ENCODE measurements around the gene RIMS3. TPM values are rescaled to one million over a fixed set of nuclear protein-coding genes. Genes with fewer than 3 reads are reported as not detected.
A peak's percentile ranks its signal among the peaks of the same experiment; 100 is the strongest.

The RIMS3 gene
- total RNA-seq, 1 experiment from 2014 or later = 13.7 TPM

- no peak overlapping the region for H3K56ac ChIP-seq (ENCODE audit: insufficient read length, low read depth, low read length)
- no peak overlapping the region for H3K4me3 Mint-ChIP-seq
- H4K8ac ChIP-seq (replicated peaks; ENCODE audit: insufficient read length, low read depth, low read length) = no peak overlapping the region
- H3K18ac ChIP-seq (ENCODE audit: insufficient read length, low read depth, low read length) = no peak overlapping the region
- no CpG with 5 or more reads among the region's 3 CpGs for WGBS (ENCODE audit: extremely low coverage, insufficient read length, low lambda C conversion rate)
- H3K27ac ChIP-seq (ENCODE audit: insufficient read length, low read depth, low read length) = no peak overlapping the region
- H3K4me1 Mint-ChIP-seq = peaks cover 23 to 25% of the 10 kb centered on the region in 2 experiments
- peak overlapping the region in 2 of 3 experiments; percentile 41 to 68; a peak in 5 of 7 replicates for H3K27ac Mint-ChIP-seq
- no peak overlapping the region for H3K9ac ChIP-seq (ENCODE audit: extremely low read depth, insufficient read length, low read length)
- no peak overlapping the region for H2BK12ac ChIP-seq (ENCODE audit: insufficient read length, low read depth, low read length)
- H3T11ph ChIP-seq (ENCODE audit: low read length) = no peak overlapping the region
- no peak overlapping the region for H2BK20ac ChIP-seq (ENCODE audit: low read depth, low read length, poor library complexity, severe bottlenecking)
- no peak for DNase-seq
- H2AFZ ChIP-seq (ENCODE audit: low read length) = no peak overlapping the region
- H3K4me1 ChIP-seq (ENCODE audit: insufficient read depth, low read length) = peaks cover 4% of the 10 kb centered on the region; the same call in 1 of the 2 replicates
- no peak overlapping the region for H2BK15ac ChIP-seq (ENCODE audit: low read depth, low read length)
- no peak overlapping the region for H2AK5ac ChIP-seq (ENCODE audit: insufficient read length, low read length)
- no peak overlapping the region for H2BK5ac ChIP-seq (ENCODE audit: insufficient read length, low read length)
- TF ChIP-seq CTCF (conservative IDR thresholded peaks at IDR 0.05) = no peak
- H3K79me1 ChIP-seq (ENCODE audit: insufficient read depth, low read depth, low read length, poor library complexity, severe bottlenecking) = peaks cover 2% of the 10 kb centered on the region
- no peaks in the 10 kb centered on the region; a peak in 1 of 7 replicates for H3K36me3 Mint-ChIP-seq (ENCODE audit: insufficient read depth in 1 of 3, low read depth in 3 of 3)
- H3K23me2 ChIP-seq (ENCODE audit: insufficient read length, low read depth, low read length, poor library complexity, severe bottlenecking) = peaks cover 5% of the 10 kb centered on the region
- no peak overlapping the region for H2BK120ac ChIP-seq (ENCODE audit: low read depth, low read length, poor library complexity, severe bottlenecking)
- no peak overlapping the region for H3K14ac ChIP-seq (ENCODE audit: insufficient read depth, low read length)
- no peak overlapping the region for H4K91ac ChIP-seq (ENCODE audit: insufficient read length, low read depth, low read length)
- no peaks in the 10 kb centered on the region for H4K20me1 ChIP-seq (ENCODE audit: control insufficient read depth, insufficient read depth, insufficient read length)
- H3K27me3 Mint-ChIP-seq (ENCODE audit: low read depth) = no peaks in the 10 kb centered on the region
- H3K4ac ChIP-seq (ENCODE audit: low read depth, low read length) = no peak overlapping the region
- H3K79me2 ChIP-seq (ENCODE audit: insufficient read depth, low read length) = peaks cover 17% of the 10 kb centered on the region; the same call in 1 of the 2 replicates
- H3K9me3 Mint-ChIP-seq = no peaks in the 10 kb centered on the region
- H3K4me2 ChIP-seq (ENCODE audit: insufficient read depth, insufficient read length, low read length) = no peak overlapping the region
- no peak overlapping the region for H3K23ac ChIP-seq (ENCODE audit: insufficient read length, low read depth, low read length)
- no peaks in the 10 kb centered on the region for H3K9me3 ChIP-seq (ENCODE audit: control insufficient read depth, low read depth, low read length)
- H3K27me3 ChIP-seq (ENCODE audit: insufficient read depth, low read length) = no peaks in the 10 kb centered on the region
- H4K5ac ChIP-seq (ENCODE audit: insufficient read length, low read depth, low read length) = no peak overlapping the region
Measured at GRCh38 chr1:40704817-40705733, 39.6 kb upstream of the RIMS3 start.
